Duodenal mucosa (tissue), 2 donors: ENCODE results near the gene MMRN2.
A peak's percentile ranks its signal among the peaks of the same experiment; 100 is the strongest.
"Not testable (repeated sequence)": the region's sequence is repeated elsewhere in the genome, so short reads cannot be mapped to it uniquely, and the experiment has no call there.

ENCODE experiments used
- H3K27ac ChIP-seq: one replicate; pipeline ENCODE4 v1.7.0; 2013; ENCODE audit warnings: low read depth, low read length
- H3K27me3 ChIP-seq, 2 donors: one replicate each; pipeline ENCODE4 v1.7.0; 2013; ENCODE audit warnings: low read length in 2 of 2, control low read depth in 1 of 2; ENCODE audit not compliant: insufficient read depth in 2 of 2, control insufficient read depth in 1 of 2
- H3K36me3 ChIP-seq, 2 donors: one replicate each; pipeline ENCODE4 v1.7.0; 2013; ENCODE audit warnings: low read length in 2 of 2, control low read depth in 1 of 2; ENCODE audit not compliant: insufficient read depth in 2 of 2, control insufficient read depth in 1 of 2
- H3K4me1 ChIP-seq, 2 donors: one replicate each; pipeline ENCODE4 v1.7.0; 2013; ENCODE audit warnings: low read length in 2 of 2, control low read depth in 1 of 2; ENCODE audit not compliant: insufficient read depth in 2 of 2, control insufficient read depth in 1 of 2
- H3K4me3 ChIP-seq, 2 donors: one replicate each; pipeline ENCODE4 v1.7.0; 2013; ENCODE audit warnings: low read length in 2 of 2, low read depth in 1 of 2
- H3K9ac ChIP-seq, 2 donors: one replicate each; pipeline ENCODE4 v1.7.0; 2013; ENCODE audit warnings: low read length in 2 of 2, low read depth in 1 of 2
- H3K9me3 ChIP-seq, 2 donors: one replicate each; pipeline ENCODE4 v1.7.0; 2013; ENCODE audit warnings: low read length in 2 of 2, control low read depth in 1 of 2; ENCODE audit not compliant: control insufficient read depth in 1 of 2

Gene MMRN2

DNA sequence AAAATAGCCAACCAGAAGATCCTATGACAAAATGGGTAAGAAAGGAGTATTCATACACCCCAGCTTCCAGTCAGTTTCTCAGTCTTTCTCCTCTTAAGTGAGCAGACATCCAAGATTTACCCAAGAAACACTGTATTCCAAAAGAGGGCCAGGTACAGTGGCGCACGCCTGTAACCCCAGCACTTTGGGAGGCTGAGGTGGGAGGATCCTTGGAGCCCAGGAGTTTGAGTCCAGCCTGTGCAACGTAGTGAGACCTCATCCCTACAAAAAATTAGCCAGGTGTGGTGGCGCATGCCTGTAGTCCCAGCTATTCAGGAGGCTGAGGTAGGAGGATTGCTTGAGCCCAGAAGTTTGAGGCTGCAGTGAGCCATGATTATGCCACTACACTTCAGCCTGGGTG, 9.6 kb downstream of the MMRN2 start:
- H3K9me3 ChIP-seq, H3K9ac ChIP-seq, H3K4me1 ChIP-seq, H3K4me3 ChIP-seq, H3K27me3 ChIP-seq, H3K36me3 ChIP-seq, H3K27ac ChIP-seq: not testable (repeated sequence)

DNA sequence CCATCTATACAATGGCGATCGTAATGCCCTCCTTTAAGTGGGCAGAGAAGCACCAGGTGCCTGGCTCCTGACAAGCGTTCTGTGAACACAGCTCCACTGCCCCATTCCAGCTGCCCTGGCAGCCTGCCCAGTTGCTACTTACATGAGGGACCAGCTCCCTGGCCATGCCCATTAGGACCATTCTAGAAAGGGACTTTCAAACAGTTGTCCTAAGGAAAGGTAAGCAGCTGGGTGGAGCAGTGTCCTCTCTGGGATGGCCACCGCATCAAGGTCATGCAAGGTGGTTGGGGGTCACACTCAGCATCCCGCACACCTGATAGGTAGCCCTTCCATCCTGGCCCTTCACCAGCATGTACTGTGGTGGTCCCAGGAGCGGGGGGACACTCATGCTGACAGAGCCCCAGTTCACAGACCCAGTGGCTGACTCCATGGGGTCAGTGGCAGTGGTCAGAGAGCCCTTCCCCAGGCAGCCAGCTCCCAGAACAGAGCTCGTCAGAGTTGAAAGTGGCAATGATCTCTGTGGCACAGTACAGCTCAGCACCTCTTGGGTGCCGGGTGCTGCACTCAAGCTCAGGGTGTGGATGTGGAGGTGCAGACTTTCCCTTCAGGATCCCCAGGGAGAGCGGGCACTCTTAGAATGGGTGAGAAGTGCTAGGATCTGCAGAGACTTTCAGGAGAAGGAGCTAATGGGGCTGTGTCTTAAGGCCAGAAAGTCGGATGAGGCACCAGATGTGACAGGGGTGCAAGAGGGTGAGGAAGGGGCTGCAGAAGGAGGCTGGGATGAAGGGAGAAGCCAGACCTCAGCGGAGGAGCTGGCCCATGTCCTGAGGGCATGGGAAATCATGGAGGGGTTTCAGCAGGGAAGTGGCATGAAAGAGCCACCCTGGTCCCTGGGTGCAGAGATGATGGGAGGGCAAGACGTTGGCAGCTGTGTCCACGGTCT, 10.9 kb downstream of the MMRN2 start:
- Histone ChIP-seq H3K4me1 (peaks cover 0 to 13% of the 10 kb centered on the region in 2 donors), H3K4me3 (no peak overlapping the region), H3K27me3 (peaks cover 3 to 8% of the 10 kb centered on the region in 2 donors), H3K9ac (no peak overlapping the region), H3K9me3 (no peaks in the 10 kb centered on the region), H3K36me3 (no peaks in the 10 kb centered on the region), H3K27ac (no peak overlapping the region)

DNA sequence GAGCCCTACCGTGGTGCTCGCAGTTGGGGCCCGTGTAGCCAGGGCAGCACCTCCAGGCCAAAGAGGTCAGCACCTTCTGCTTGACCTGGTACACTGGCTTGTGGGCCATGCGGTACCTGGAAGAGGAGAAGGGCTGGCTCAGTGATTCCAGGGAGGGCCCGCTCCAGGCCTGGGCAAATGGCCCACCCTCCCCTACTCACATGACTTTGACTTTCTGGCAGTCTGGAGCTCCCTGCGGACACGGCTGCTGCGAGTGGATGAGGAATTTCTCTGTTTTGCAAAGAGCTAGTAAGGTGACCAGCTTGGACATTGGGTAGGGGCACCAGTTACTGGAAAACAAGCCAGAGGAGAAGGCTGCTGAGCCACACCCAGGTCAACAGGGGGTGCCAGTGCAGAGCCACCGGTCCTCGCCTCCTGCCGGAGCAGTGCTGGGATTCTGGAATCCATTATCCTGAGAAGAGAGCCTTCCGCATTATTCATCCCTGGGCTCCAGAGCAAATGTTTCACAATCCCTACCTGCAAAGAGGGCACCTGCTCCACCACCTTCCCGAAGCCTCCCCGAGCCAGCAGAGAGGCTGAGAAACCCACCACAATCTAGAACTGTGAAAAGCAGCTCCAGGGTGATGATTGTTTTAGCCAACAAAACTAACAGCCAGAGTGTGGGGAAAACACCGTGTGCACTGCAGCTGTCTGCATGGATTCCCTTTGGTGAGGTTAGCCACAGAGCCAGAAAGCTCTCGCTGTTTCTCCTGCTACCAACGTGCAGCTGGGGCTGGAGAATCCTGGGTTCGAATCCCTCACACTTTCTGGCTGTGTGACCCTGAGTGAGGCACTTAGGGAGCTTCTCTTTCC, 11.8 kb downstream of the MMRN2 start:
- H3K36me3 ChIP-seq: no peaks in the 10 kb centered on the region
- H3K9me3 ChIP-seq: no peaks in the 10 kb centered on the region
- peaks cover 0 to 15% of the 10 kb centered on the region in 2 donors for H3K4me1 ChIP-seq
- no peak overlapping the region for H3K4me3 ChIP-seq
- peaks cover 3 to 8% of the 10 kb centered on the region in 2 donors for H3K27me3 ChIP-seq
- H3K9ac ChIP-seq: no peak overlapping the region
- H3K27ac ChIP-seq: no peak overlapping the region

DNA sequence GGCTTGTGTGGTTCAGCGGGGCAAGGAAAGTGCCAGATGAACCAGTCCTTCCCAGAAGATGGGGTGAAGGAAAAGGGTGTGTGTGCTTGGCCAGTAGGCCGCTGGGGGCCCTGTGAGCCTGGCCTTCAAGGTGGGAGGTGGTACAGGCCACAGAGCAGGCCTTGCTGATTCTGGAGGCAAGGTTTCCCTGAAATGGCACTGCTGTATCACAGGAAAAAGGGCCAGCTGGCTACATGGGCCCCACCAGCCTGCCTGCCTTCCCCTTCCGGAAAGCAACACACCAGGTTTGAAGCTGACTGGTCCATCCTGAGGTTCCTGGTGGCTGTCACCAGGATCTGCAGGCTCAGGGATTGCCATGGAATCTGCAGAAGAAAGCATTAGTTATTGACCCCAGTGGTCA, 12.5 kb downstream of the MMRN2 start:
- Histone ChIP-seq H3K9ac (no peak overlapping the region), H3K36me3 (no peaks in the 10 kb centered on the region), H3K4me3 (no peak overlapping the region), H3K27me3 (peaks cover 3 to 8% of the 10 kb centered on the region in 2 donors), H3K27ac (no peak overlapping the region), H3K4me1 (peaks cover 0 to 17% of the 10 kb centered on the region in 2 donors), H3K9me3 (no peaks in the 10 kb centered on the region)

DNA sequence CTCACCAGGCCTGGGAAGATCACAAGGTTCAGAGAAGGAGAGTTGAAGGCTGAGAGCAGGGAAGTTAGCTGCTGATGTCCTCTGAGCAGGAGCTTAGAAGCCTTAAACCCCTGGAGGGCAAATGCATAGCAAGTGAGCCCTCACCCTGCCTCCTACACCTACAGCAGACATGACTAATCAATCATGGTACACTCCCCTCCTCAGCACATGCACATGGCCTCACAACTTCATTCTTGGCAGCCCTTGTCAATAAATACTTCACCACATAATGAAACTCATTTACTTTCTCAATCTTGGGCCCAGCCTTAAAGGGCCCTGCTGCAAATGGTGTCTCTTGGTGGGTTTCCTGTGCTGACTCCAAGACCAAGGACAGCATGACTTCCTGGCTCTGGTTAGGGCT, 12.9 kb downstream of the MMRN2 start:
- Histone ChIP-seq H3K9ac (no peak overlapping the region), H3K4me3 (no peak overlapping the region), H3K27ac (no peak overlapping the region), H3K4me1 (peaks cover 0 to 20% of the 10 kb centered on the region in 2 donors), H3K36me3 (no peaks in the 10 kb centered on the region), H3K9me3 (no peaks in the 10 kb centered on the region), H3K27me3 (peaks cover 3 to 8% of the 10 kb centered on the region in 2 donors)

DNA sequence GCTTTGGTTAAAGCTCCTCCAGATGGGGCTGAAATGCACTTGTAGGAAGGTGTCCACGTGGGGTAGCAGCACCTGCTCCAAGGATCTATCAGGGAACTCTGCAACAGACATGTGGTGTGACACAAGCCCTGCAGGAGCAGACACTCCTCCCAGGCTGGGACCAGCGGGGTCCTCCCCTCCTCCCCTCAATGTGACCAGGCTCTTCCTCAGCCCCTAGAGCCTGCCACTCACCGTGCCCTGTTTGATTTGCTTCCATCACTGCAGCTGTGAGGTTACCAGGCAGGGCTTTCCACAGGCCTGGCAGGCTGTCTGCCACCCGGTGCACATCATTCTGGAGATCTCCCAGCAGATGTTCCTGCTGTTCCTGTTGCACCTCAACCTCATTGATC, 13.4 kb downstream of the MMRN2 start:
- Histone ChIP-seq H3K4me1 (peaks cover 0 to 21% of the 10 kb centered on the region in 2 donors), H3K27ac (no peak overlapping the region), H3K36me3 (no peaks in the 10 kb centered on the region), H3K9me3 (no peaks in the 10 kb centered on the region), H3K4me3 (no peak overlapping the region), H3K27me3 (peaks cover 3 to 8% of the 10 kb centered on the region in 2 donors), H3K9ac (no peak overlapping the region)

DNA sequence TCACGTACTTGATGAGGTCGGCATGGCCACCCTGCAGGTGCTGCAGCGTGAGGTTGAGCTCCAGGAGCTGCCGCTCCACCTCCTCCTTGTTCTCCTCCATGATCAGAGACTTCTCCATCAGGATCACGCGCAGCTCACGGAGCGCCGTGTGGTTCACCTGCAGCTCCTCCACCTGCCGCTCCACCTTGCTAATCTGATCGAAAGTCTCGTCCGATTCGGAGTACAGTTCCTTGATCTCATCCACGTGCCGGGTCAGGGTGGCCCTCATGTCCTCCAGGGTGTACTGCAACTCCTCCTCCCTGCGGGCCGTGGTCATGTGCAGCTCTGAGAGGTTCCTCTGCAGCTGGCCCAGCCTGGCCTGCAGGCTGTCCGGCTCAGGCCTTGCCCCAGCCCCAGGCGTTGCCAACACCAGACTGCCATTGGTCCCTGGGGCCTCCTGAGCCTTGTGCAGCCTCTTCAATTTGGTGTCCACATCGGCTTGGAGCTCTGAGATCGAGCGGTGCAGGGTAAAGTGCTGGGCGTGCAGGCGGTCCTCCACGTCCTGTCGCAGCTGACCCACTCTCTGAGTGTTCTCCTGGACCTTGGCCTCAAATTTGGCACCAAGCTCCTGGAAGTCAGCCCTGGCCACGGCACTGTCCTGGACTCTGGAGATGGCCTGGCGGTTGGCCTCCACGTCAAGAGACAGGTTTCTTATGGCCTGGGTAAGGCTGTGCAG, 13.9 kb downstream of the MMRN2 start:
- Histone ChIP-seq H3K4me3 (no peak overlapping the region), H3K9me3 (no peaks in the 10 kb centered on the region), H3K27me3 (peaks cover 3 to 8% of the 10 kb centered on the region in 2 donors), H3K36me3 (no peaks in the 10 kb centered on the region), H3K27ac (no peak overlapping the region), H3K4me1 (peaks cover 0 to 21% of the 10 kb centered on the region in 2 donors), H3K9ac (no peak overlapping the region)

DNA sequence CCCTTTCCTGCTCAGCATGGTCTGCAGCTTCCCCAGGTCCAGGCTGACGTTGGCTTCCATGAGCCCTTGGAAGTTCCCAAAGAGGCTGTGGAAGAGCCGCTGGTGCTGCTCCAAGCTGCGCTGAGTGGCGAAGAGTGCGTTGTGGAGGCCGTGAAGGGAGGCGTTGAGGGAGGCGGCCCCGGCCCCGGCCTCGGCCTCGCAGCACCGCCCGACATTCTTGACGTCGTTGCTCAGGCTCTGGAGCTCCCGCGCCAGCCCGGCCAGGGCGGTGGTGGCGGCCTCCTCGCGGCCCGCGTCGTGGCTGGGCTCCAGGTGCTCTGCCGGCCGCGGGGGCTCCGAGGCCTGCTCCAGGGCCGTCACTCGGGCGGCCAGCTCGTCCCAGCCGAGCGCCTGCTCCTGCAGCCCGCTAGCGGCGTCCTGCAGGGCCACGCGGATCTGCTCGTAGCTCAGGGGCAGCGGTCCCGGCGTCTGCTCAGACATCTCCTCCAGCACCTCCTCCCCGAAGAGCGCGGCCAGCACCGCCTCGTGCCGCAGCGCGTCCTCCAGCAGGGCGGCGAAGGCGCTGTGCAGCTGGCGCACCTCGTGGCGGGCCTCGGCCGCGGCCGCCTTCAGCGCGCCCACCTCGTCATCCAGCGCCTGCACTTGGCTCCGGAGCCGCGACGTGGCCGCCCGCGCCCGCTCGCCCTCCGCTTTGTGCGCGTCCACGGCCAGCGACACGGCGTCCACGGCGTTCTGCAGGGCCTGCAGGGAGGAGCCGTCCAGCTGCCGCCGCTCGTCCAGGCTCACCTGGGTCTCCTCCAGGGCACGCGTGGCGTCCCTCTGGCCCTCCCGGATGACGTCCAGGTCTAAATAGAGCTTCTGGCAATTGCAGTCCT, 14.7 kb downstream of the MMRN2 start:
- Histone ChIP-seq H3K9me3 (no peaks in the 10 kb centered on the region), H3K27me3 (peaks cover 3 to 8% of the 10 kb centered on the region in 2 donors), H3K9ac (peak overlapping the region in 1 of 2 donors; percentile 32), H3K27ac (no peak overlapping the region), H3K4me3 (peak overlapping the region in 1 of 2 donors; percentile 40), H3K36me3 (no peaks in the 10 kb centered on the region), H3K4me1 (peaks cover 0 to 21% of the 10 kb centered on the region in 2 donors)

DNA sequence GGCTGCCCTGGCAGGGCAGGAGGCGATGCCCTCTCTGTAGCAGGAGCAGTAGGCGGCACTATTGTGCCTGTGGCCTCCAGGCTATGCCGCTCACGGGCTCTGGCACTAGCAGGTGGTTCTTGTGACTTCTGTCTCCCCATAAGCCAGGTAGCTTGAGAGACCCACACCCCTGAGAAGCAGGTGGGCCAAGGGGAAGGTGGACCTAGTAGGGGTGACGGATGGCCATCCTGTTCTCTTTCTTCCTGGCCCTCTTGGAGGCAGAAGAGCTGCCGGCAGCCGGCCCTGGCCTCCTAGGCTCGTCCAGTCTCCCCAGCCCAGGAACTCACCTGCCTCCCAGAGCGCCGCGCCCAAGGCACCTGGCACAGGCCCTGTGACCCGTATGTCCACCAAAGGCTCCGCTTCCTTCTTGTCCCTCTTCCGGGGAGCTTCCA, 15.4 kb downstream of the MMRN2 start:
- Histone ChIP-seq H3K9ac (peak overlapping the region in 1 of 2 donors; percentile 32), H3K36me3 (no peaks in the 10 kb centered on the region), H3K27me3 (peaks cover 3 to 8% of the 10 kb centered on the region in 2 donors), H3K4me3 (peak overlapping the region in 1 of 2 donors; percentile 40), H3K4me1 (peaks cover 0 to 21% of the 10 kb centered on the region in 2 donors), H3K27ac (no peak overlapping the region), H3K9me3 (no peaks in the 10 kb centered on the region)
